Ascending aorta (tissue), 2 donors: ENCODE results near the gene RTKN. TPM values are rescaled to one million over a fixed set of nuclear protein-coding genes. Genes with fewer than 3 reads are reported as not detected.
A peak's percentile ranks its signal among the peaks of the same experiment; 100 is the strongest.
"Not testable (repeated sequence)": the region's sequence is repeated elsewhere in the genome, so short reads cannot be mapped to it uniquely, and the experiment has no call there.

Experiments used
- DNase-seq, 2 donors: peaks; one replicate each; pipeline ENCODE4 v3.0.0-alpha.2; 2019; ENCODE audit warnings: low spot score in 2 of 2
- H3K27ac ChIP-seq, 2 donors: fragments of 200-600 bp; sonication (generic); one replicate each; pipeline ENCODE4 v1.5.1; 2016 to 2017; ENCODE audit warnings: mild to moderate bottlenecking in 1 of 2
- H3K27me3 ChIP-seq: fragments of 200-600 bp; sonication (generic); one replicate; pipeline ENCODE4 v1.5.1; 2017
- H3K36me3 ChIP-seq, 2 donors: fragments of 200-600 bp; sonication (generic); one replicate each; pipeline ENCODE4 v1.5.1; 2016
- H3K4me1 ChIP-seq, 2 donors: fragments of 200-600 bp; sonication (generic); one replicate each; pipeline ENCODE4 v1.5.1; 2016 to 2017; ENCODE audit warnings: mild to moderate bottlenecking in 1 of 2
- H3K4me3 ChIP-seq, 2 donors: fragments of 200-600 bp; sonication (generic); one replicate each; pipeline ENCODE4 v1.5.1; 2016 to 2017; ENCODE audit warnings: mild to moderate bottlenecking in 1 of 2
- H3K9me3 ChIP-seq, 2 donors: fragments of 200-600 bp; sonication (generic); one replicate each; pipeline ENCODE4 v1.5.1; 2016
- CTCF ChIP-seq, 3 experiments: fragments of 200-600 bp in 2 of 3; fragments of 450-650 bp in 1 of 3; sonication (generic) in 2 of 3; IDR thresholded peaks; one replicate each; pipeline ENCODE4 v1.5.1; 2016 to 2019; ENCODE audit warnings: antibody characterized with exemption in 3 of 3, mild to moderate bottlenecking in 1 of 3, moderate library complexity in 1 of 3
- intact Hi-C: fragments of 100-400 bp; cut with DNase I; formaldehyde crosslinking; loops from one replicate; pipeline ENCODE4 v1.15.1; 2023
- total RNA-seq: library from RNA; depleted of rRNA; stranded (reverse); fragments of >200 nt; gene quantifications from one replicate; pipeline ENCODE4 v1.1.0, GENCODE V29; 2016

RTKN gene
- total RNA-seq, 1 donor from 2014 or later, result 9.5 TPM

- TF ChIP-seq CTCF (IDR thresholded peaks at IDR 0.05), result no peak
- Histone ChIP-seq H3K27ac (no peak overlapping the region), H3K27me3 (no peaks in the 10 kb centered on the region), H3K36me3 (no peaks in the 10 kb centered on the region), H3K4me3 (no peak overlapping the region), H3K4me1 (peaks cover 5 to 6% of the 10 kb centered on the region in 2 donors), H3K9me3 (no peaks in the 10 kb centered on the region)
- DNase-seq, result no peak
- intact Hi-C loops, result loop anchor here (10.0 kb wide), 1 partner anchor 1896 kb away; no protein-coding TSS in a partner anchor
Observed at GRCh38 chr2:74450570-74451190, 8.9 kb upstream of the RTKN start.

- no peak overlapping the region for H3K4me3 ChIP-seq
- no peak overlapping the region for H3K27ac ChIP-seq
- intact Hi-C loops, result no loop called here
- no peak for DNase-seq
- H3K4me1 ChIP-seq, result peaks cover 0 to 2% of the 10 kb centered on the region in 2 donors
- H3K9me3 ChIP-seq, result no peaks in the 10 kb centered on the region
- no peaks in the 10 kb centered on the region for H3K36me3 ChIP-seq
- no peak for TF ChIP-seq CTCF (IDR thresholded peaks at IDR 0.05)
- H3K27me3 ChIP-seq, result no peaks in the 10 kb centered on the region
Observed at GRCh38 chr2:74448771-74449170, 7.0 kb upstream of the RTKN start.

- Histone ChIP-seq H3K36me3 (no peaks in the 10 kb centered on the region), H3K27me3 (no peaks in the 10 kb centered on the region), H3K4me3 (no peak overlapping the region), H3K9me3 (no peaks in the 10 kb centered on the region), H3K27ac (no peak overlapping the region), H3K4me1 (peaks cover 0 to 2% of the 10 kb centered on the region in 2 donors)
- no peak for DNase-seq
- intact Hi-C loops, result no loop called here
- TF ChIP-seq CTCF (IDR thresholded peaks at IDR 0.05), result no peak
Observed at GRCh38 chr2:74447230-74447999, 5.7 kb upstream of the RTKN start.

GRCh38 chr2:74444498-74445318 is 3.0 kb upstream of the RTKN start:
- H3K36me3 ChIP-seq, result no peaks in the 10 kb centered on the region
- H3K27ac ChIP-seq, result no peak overlapping the region
- peaks cover 9 to 22% of the 10 kb centered on the region in 2 donors for H3K4me1 ChIP-seq
- H3K9me3 ChIP-seq, result no peaks in the 10 kb centered on the region
- no peak overlapping the region for H3K4me3 ChIP-seq
- intact Hi-C loops, result no loop called here
- H3K27me3 ChIP-seq, result no peaks in the 10 kb centered on the region
- no peak for TF ChIP-seq CTCF (IDR thresholded peaks at IDR 0.05)
- no peak for DNase-seq

- H3K27ac ChIP-seq, DNase-seq, H3K9me3 ChIP-seq, H3K27me3 ChIP-seq, H3K36me3 ChIP-seq, intact Hi-C loops: not testable (repeated sequence)
- Histone ChIP-seq H3K4me3 (peak overlapping the region; percentile 68), H3K4me1 (peaks cover 12 to 30% of the 10 kb centered on the region in 2 donors)
Observed at GRCh38 chr2:74442483-74443297, 953 bp upstream of the RTKN start.
